Activated T-helper 1 cell treated with anti-CD3 and anti-CD28 coated beads, Interleukin-12 subunit alpha, Interleukin-12 subunit beta, Interleukin-2, Interleukin-4 antibody, amounts not matched to agents 30 ng/mL and 10 ng/mL and 1 ng/mL, durations not matched to agents 14 hours and 24 hours and 36 hours (primary cell): ENCODE data around the gene TIMP3. TPM values are rescaled to one million over a fixed set of nuclear protein-coding genes. Genes with fewer than 3 reads are reported as not detected.
"Not testable (repeated sequence)": the region's sequence is repeated elsewhere in the genome, so short reads cannot be mapped to it uniquely, and the experiment has no call there.

ENCODE experiments used
- DNase-seq: peaks from one replicate; pipeline ENCODE4 v3.0.0; 2021; ENCODE audit warnings: low spot score
- H3K27ac Mint-ChIP-seq: one replicate; pipeline ENCODE4 v1.8.0; 2021; ENCODE audit warnings: mild to moderate bottlenecking, mixed read lengths
- H3K27me3 Mint-ChIP-seq: one replicate; pipeline ENCODE4 v1.8.0; 2022; ENCODE audit warnings: mild to moderate bottlenecking, moderate library complexity, mixed read lengths; ENCODE audit not compliant: insufficient read depth
- H3K36me3 Mint-ChIP-seq: one replicate; pipeline ENCODE4 v1.8.0; 2021; ENCODE audit warnings: low read depth, mixed read lengths
- H3K4me1 Mint-ChIP-seq: one replicate; pipeline ENCODE4 v1.8.0; 2021; ENCODE audit warnings: low read depth, mixed read lengths
- H3K4me3 Mint-ChIP-seq: one replicate; pipeline ENCODE4 v1.8.0; 2021; ENCODE audit warnings: mild to moderate bottlenecking, moderate library complexity, mixed read lengths
- H3K9me3 Mint-ChIP-seq: one replicate; pipeline ENCODE4 v1.8.0; 2021; ENCODE audit warnings: mixed read lengths
- intact Hi-C: fragments of 100-400 bp; cut with micrococcal nuclease; formaldehyde crosslinking; loops from one replicate; pipeline ENCODE4 v1.15.1; 2024
- total RNA-seq: library from RNA; stranded (reverse); gene quantifications from 2 replicates; pipeline ENCODE4 v1.2.3, GENCODE V29; 2022

TIMP3 gene
- not detected in 2 replicates for total RNA-seq

- intact Hi-C loops, result no loop called here
- no peaks in the 10 kb centered on the region for H3K36me3 Mint-ChIP-seq
- H3K4me1 Mint-ChIP-seq, result no peaks in the 10 kb centered on the region
- no peak for DNase-seq
- peaks cover 39% of the 10 kb centered on the region for H3K27me3 Mint-ChIP-seq
- H3K27ac Mint-ChIP-seq, result no peak within 1 kb of the TSS
- H3K4me3 Mint-ChIP-seq, result no peak within 1 kb of the TSS
- no peaks in the 10 kb centered on the region for H3K9me3 Mint-ChIP-seq
Observed at GRCh38 chr22:32801537-32802236, at the start of gene TIMP3. Gene TIMP3, plus strand, starts transcription at chr22:32801705. Its CDS starts 297 bp downstream, at chr22:32802002.

DNA sequence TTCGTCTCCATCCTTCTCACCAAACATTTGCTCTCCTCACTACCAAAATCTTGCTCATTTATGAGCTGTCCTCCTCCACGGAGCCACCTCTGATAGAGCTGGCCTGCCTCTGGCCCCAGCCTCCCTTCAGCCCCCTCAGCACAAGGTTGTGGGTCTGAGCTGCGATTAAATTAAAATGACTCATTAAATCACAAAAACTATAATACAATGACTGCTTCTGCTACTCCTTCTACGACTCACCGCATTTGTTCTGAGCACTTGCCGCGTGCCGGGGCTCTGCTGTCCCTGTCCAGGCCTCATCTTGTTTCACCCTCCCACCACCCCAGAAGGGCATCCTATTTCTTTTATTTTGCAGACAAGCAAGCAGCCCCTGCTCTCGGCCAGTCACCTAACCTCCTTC is 49.2 kb upstream of the TIMP3 start:
- Mint-ChIP-seq H3K9me3 (no peaks in the 10 kb centered on the region), H3K27me3 (no peaks in the 10 kb centered on the region), H3K27ac (no peak overlapping the region), H3K36me3 (no peaks in the 10 kb centered on the region), H3K4me1 (no peaks in the 10 kb centered on the region), H3K4me3 (no peak overlapping the region)
- intact Hi-C loops, result no loop called here
- DNase-seq, result no peak

GRCh38 chr22:32752816-32753520 is 48.5 kb upstream of the TIMP3 start:
- Mint-ChIP-seq H3K36me3 (no peaks in the 10 kb centered on the region), H3K9me3 (no peaks in the 10 kb centered on the region), H3K27ac (no peak overlapping the region), H3K4me3 (no peak overlapping the region), H3K27me3 (no peaks in the 10 kb centered on the region), H3K4me1 (no peaks in the 10 kb centered on the region)
- intact Hi-C loops, result no loop called here
- no peak for DNase-seq

DNA sequence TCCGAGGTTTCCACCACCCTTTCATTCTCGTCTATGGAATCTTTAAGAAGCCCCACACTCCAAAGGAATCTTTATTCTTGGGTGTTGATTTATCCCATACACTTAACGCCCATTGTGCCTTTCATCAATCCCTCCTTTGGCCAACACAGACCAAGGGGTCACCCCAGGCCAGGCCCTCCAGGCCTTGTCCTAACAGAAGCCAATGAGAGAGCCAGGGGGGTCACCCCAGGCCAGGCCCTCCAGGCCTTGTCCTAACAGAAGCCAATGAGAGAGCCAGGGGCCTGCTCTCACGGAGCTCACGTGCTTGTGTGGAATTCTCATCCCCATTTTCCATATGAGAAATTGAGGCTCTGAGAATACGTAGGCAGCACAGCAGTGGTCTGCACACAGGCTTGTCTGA is 47.9 kb upstream of the TIMP3 start:
- no peaks in the 10 kb centered on the region for H3K36me3 Mint-ChIP-seq
- H3K9me3 Mint-ChIP-seq, result no peaks in the 10 kb centered on the region
- H3K27me3 Mint-ChIP-seq, result no peaks in the 10 kb centered on the region
- intact Hi-C loops, result no loop called here
- H3K4me3 Mint-ChIP-seq, result no peak overlapping the region
- no peak overlapping the region for H3K27ac Mint-ChIP-seq
- no peaks in the 10 kb centered on the region for H3K4me1 Mint-ChIP-seq
- DNase-seq, result no peak

DNA sequence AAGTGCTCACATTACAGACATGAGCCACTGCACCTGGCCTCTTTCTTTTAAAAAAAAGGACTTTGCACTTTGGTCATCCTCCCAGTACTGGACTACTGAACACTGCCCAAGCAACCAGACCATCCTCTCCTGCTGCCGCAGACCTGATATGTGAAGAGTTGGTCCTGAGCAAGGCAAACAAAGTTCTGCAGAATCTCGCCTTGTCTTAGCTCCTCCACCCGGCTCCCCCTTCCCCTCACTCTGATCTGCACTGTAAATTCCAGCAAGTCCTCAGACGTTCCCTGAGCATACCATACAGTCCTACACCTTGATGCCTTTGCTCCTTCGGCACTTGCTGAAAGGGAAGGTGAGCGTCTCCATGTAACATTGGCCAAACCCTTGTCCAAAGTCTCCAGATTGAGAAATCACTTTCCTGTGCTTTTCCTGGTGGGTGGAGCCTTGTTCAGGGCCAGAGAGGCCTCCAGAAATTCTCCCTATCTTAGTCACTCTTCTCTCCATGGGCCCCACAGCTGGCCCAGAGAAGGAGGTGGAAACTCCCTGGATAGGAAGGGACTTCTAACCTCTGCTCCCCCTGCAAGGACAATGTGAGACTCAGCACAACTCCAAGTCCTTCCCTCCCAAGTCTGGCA is 47.0 kb upstream of the TIMP3 start:
- intact Hi-C loops, result no loop called here
- H3K9me3 Mint-ChIP-seq, result no peaks in the 10 kb centered on the region
- no peak overlapping the region for H3K27ac Mint-ChIP-seq
- DNase-seq, result no peak
- no peaks in the 10 kb centered on the region for H3K4me1 Mint-ChIP-seq
- no peaks in the 10 kb centered on the region for H3K36me3 Mint-ChIP-seq
- H3K4me3 Mint-ChIP-seq, result no peak overlapping the region
- H3K27me3 Mint-ChIP-seq, result no peaks in the 10 kb centered on the region

DNA sequence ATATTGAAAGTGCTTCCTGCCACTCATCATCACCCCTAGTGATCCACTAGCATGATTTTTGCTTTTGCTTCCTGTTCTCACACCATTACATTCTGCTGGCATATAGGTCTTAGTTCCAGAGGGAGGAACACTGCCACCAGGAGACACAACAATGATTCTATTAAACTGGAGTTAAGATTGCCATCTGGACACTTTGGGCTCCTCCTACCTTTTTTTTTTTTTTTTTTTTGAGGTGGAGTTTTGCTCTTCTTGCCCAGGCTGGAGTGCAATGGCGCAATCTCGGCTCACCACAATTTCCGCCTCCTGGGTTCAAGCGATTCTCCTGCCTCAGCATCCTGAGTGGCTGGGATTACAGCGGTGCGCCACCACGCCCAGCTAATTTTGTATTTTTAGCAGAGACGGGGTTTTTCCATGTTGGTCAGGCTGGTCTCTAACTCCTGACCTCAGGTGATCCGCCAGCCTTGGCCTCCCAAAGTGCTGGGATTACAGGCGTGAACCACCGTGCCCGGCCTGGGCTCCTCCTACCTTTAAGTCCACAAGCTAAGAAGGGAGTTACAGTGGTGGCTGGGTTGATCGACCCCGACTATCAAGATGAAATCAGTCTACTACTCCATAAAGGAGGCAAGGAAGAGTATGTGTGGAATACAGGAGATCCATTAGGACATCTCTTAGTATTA is 44.3 kb upstream of the TIMP3 start:
- H3K27ac Mint-ChIP-seq, H3K36me3 Mint-ChIP-seq, intact Hi-C loops, H3K4me1 Mint-ChIP-seq, H3K27me3 Mint-ChIP-seq, H3K9me3 Mint-ChIP-seq, DNase-seq, H3K4me3 Mint-ChIP-seq: not testable (repeated sequence)

GRCh38 chr22:32758866-32759385 is 42.6 kb upstream of the TIMP3 start:
- Mint-ChIP-seq H3K4me1 (no peaks in the 10 kb centered on the region), H3K9me3 (no peaks in the 10 kb centered on the region), H3K4me3 (no peak overlapping the region), H3K27ac (no peak overlapping the region), H3K27me3 (peaks cover 1% of the 10 kb centered on the region), H3K36me3 (no peaks in the 10 kb centered on the region)
- DNase-seq, result no peak
- intact Hi-C loops, result no loop called here

GRCh38 chr22:32760396-32760795 is 41.1 kb upstream of the TIMP3 start:
- Mint-ChIP-seq H3K4me1 (no peaks in the 10 kb centered on the region), H3K4me3 (no peak overlapping the region), H3K9me3 (no peaks in the 10 kb centered on the region), H3K27ac (no peak overlapping the region), H3K27me3 (peaks cover 4% of the 10 kb centered on the region), H3K36me3 (no peaks in the 10 kb centered on the region)
- no peak for DNase-seq
- intact Hi-C loops, result no loop called here

DNA sequence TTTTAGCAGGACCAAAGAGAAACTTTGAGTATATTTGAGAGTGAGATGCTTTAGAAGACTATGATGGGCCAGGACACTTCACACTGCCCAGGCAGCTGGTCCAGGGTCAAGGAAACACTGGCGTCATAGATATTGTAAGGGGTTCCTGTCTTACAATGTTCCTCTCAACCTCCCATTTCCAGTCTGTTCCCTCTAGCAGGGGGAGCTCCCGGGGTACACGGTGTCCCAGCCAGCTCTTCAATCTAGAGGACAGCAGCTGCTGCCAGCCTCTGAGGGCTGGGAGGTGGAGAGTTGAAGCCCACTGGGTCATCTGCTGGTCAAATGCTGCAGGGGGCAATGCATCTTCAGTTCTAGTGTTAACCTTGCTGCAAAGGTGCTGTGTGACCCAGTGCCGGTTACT is 40.7 kb upstream of the TIMP3 start:
- H3K4me1 Mint-ChIP-seq, result no peaks in the 10 kb centered on the region
- H3K27me3 Mint-ChIP-seq, result peaks cover 6% of the 10 kb centered on the region
- no peak overlapping the region for H3K27ac Mint-ChIP-seq
- intact Hi-C loops, result no loop called here
- DNase-seq, result no peak
- H3K4me3 Mint-ChIP-seq, result no peak overlapping the region
- H3K36me3 Mint-ChIP-seq, result no peaks in the 10 kb centered on the region
- no peaks in the 10 kb centered on the region for H3K9me3 Mint-ChIP-seq

DNA sequence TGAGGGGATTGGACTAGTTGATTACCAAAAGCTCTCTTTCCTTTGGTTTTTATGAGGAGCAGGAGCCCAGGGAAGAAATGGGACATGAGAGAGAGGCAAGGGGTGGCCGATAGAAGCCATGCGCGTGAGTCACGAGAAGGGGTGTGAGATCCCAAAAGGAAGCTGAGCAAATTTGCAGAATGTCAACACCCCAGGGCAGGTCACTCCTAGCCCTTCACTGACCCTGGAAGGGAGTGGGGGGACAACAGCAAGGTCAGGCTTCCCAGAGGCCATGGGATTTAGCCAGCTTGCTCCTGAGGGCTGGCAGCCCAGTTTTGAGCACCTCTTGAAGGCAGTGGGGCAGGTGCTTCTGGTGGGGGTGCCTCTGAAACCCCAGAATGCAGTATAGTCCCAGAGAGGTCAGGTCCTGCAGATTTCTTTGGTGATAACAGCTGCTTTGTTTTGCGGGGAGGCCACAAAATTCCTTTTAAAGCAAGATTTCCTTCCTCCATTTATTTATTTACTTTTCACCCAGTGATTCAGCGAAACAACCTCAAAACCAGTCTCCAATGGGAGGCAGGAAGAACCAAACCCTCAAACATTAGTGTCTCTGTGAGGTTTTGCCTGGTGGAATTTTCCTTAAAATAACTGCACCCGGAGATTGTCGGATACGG is 40.1 kb upstream of the TIMP3 start:
- Mint-ChIP-seq H3K27ac (no peak overlapping the region), H3K9me3 (no peaks in the 10 kb centered on the region), H3K36me3 (no peaks in the 10 kb centered on the region), H3K4me3 (no peak overlapping the region), H3K27me3 (peaks cover 6% of the 10 kb centered on the region), H3K4me1 (no peaks in the 10 kb centered on the region)
- intact Hi-C loops, result no loop called here
- DNase-seq, result no peak

DNA sequence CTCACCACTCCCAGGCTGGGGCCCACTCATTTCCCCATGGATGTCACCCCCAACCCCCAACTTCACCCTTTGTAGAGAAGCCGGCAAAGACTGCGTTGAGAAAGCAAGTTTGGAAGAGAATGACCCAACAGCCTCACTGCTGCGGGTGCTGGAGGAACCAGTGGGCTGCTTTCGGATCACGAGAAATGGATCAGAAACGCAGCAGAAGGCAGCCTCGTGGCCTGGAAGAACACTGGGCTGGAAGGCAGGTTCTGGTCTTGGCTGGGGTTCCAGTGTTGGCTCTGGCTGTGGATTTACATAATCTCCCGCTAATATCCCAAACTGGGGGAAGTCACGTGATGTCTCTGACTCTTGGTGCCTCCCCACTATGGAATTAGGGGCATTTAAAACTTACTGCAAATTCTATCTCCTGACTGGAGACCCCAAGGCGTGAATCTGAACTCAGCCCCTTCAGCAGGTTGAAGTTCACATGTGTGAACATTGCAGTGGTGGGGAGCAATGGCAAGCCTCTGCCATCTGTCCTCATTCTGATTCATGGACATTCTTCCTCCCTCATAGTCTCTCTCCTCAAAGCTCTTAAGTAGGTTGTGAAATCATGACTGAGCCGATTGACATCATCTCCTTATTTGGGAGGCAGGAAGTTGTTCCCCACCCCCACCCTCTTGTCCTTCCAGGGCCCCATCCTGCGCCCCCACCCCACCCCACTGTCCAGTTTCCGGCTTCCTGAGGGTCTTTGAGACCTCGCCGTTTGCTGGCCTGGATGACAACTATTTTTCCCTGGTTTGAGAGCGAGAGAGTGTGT is 37.0 kb upstream of the TIMP3 start:
- Mint-ChIP-seq H3K4me1 (no peaks in the 10 kb centered on the region), H3K27ac (no peak overlapping the region), H3K4me3 (no peak overlapping the region), H3K27me3 (peaks cover 6% of the 10 kb centered on the region), H3K9me3 (no peaks in the 10 kb centered on the region), H3K36me3 (no peaks in the 10 kb centered on the region)
- intact Hi-C loops, result no loop called here
- DNase-seq, result no peak

- intact Hi-C loops, result no loop called here
- Mint-ChIP-seq H3K4me3 (no peak overlapping the region), H3K36me3 (no peaks in the 10 kb centered on the region), H3K9me3 (no peaks in the 10 kb centered on the region), H3K27me3 (peaks cover 6% of the 10 kb centered on the region), H3K27ac (no peak overlapping the region), H3K4me1 (no peaks in the 10 kb centered on the region)
- no peak for DNase-seq
Observed at GRCh38 chr22:32765132-32765618, 36.3 kb upstream of the TIMP3 start.
